ENCODE data around the gene NDFIP1. TPM values are rescaled to one million over a fixed set of nuclear protein-coding genes. Genes with fewer than 3 reads are reported as not detected.

Gene NDFIP1
- total RNA-seq, 1 experiment from 2014 or later: 37.8 TPM

DNA sequence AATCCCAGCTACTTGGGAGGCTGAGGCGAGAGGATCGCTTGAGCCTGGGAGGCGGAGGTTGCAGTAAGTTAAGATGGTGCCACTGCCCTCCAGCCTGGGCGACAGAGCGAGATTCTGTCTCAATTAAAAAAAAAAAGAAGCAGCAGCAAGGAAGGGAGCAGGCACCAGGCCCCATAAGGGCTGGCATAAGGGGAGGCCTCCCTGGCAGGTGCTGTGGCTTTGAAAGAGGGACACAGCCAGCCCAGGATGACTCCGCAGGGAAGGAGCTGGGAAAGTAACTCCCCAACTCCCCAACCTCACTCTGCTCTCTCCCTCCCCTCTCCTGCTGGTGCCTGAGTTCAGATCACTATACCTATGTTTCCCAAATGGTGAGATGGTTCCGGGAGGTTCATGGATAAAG, 70.1 kb downstream of the NDFIP1 start:
- H4K20me1 ChIP-seq (ENCODE audit: insufficient read depth): no peaks in the 10 kb centered on the region
- no peak overlapping the region for H3K4me3 ChIP-seq (replicated peaks in 1 of 2; ENCODE audit: low read depth in 1 of 2, low read length in 2 of 2)
- no peaks in the 10 kb centered on the region for H3K9me3 ChIP-seq (ENCODE audit: control insufficient read depth in 1 of 2, insufficient read depth in 1 of 2, low read depth in 1 of 2, low read length in 2 of 2)
- TF ChIP-seq POLR2A (IDR thresholded peaks at IDR 0.05; ENCODE audit: borderline replicate concordance, extremely low read depth, insufficient read depth, insufficient read length) (no peak), REST (IDR thresholded peaks at IDR 0.05; ENCODE audit: low read depth) (no peak), ZBTB33 (IDR thresholded peaks at IDR 0.05; ENCODE audit: extremely low read depth, insufficient replicate concordance, low read length) (no peak), SIN3A (IDR thresholded peaks at IDR 0.05; ENCODE audit: low read depth) (no peak), FOSL1 (IDR thresholded peaks at IDR 0.05; ENCODE audit: low read depth) (no peak), SRF (IDR thresholded peaks at IDR 0.05; ENCODE audit: low read depth) (no peak), EZH2phosphoT487 (IDR thresholded peaks at IDR 0.05; ENCODE audit: borderline replicate concordance) (no peak), CBX3 (IDR thresholded peaks at IDR 0.05; ENCODE audit: low read depth) (no peak), ZNF274 (IDR thresholded peaks at IDR 0.05; ENCODE audit: low read depth, low read length) (no peak), EGR1 (IDR thresholded peaks at IDR 0.05; ENCODE audit: low read depth) (no peak), SP1 (IDR thresholded peaks at IDR 0.05; ENCODE audit: low read depth) (no peak), EZH2 (IDR thresholded peaks at IDR 0.05) (no peak), YY1 (IDR thresholded peaks at IDR 0.05; ENCODE audit: extremely low read depth, insufficient replicate concordance, low read depth, low read length) (no peak), ZFX (IDR thresholded peaks at IDR 0.05) (no peak), POLR2AphosphoS5 (IDR thresholded peaks at IDR 0.05; ENCODE audit: low read depth, low read length) (no peak), ATF3 (IDR thresholded peaks at IDR 0.05) (no peak), CEBPB (IDR thresholded peaks at IDR 0.05; ENCODE audit: low read depth) (no peak)
- TF ChIP-seq, protein P1, sequence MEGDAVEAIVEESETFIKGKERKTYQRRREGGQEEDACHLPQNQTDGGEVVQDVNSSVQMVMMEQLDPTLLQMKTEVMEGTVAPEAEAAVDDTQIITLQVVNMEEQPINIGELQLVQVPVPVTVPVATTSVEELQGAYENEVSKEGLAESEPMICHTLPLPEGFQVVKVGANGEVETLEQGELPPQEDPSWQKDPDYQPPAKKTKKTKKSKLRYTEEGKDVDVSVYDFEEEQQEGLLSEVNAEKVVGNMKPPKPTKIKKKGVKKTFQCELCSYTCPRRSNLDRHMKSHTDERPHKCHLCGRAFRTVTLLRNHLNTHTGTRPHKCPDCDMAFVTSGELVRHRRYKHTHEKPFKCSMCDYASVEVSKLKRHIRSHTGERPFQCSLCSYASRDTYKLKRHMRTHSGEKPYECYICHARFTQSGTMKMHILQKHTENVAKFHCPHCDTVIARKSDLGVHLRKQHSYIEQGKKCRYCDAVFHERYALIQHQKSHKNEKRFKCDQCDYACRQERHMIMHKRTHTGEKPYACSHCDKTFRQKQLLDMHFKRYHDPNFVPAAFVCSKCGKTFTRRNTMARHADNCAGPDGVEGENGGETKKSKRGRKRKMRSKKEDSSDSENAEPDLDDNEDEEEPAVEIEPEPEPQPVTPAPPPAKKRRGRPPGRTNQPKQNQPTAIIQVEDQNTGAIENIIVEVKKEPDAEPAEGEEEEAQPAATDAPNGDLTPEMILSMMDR (IDR thresholded peaks at IDR 0.05 in 2 of 3, conservative IDR thresholded peaks at IDR 0.05 in 1 of 3; ENCODE audit: borderline replicate concordance in 1 of 3, insufficient read depth in 1 of 3, low read depth in 2 of 3, low read length in 2 of 3): no peak
- TF ChIP-seq, protein P2, sequence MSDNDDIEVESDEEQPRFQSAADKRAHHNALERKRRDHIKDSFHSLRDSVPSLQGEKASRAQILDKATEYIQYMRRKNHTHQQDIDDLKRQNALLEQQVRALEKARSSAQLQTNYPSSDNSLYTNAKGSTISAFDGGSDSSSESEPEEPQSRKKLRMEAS (IDR thresholded peaks at IDR 0.05): no peak
- intact Hi-C loops (cut with micrococcal nuclease): no loop called here
- ChIA-PET RAD21 (ENCODE audit: low non-redundant PET in 1 of 2, low total read pairs in 2 of 2, uncharacterized antibody in 2 of 2, unreplicated experiment in 2 of 2) (no interaction called here), CTCF (no interaction called here), POLR2A (no interaction called here)
- H3K4me1 ChIP-seq (ENCODE audit: control insufficient read depth in 1 of 2, insufficient read depth in 2 of 2, low read length in 2 of 2): no peaks in the 10 kb centered on the region; a peak in 1 of 4 replicates
- H2AFZ ChIP-seq (ENCODE audit: low read depth, low read length, poor library complexity, severe bottlenecking): no peak overlapping the region
- no peak for ATAC-seq
- no peak overlapping the region for H3K27ac ChIP-seq (ENCODE audit: low read depth, low read length)
- BruUV-seq (replicated peaks): no TSS peak
- H3K79me2 ChIP-seq (ENCODE audit: insufficient read depth, low read length): no peaks in the 10 kb centered on the region
- DNase-seq (ENCODE audit: low read depth, low spot score): no peak
- no peaks in the 10 kb centered on the region for H3K36me3 ChIP-seq (ENCODE audit: control insufficient read depth in 1 of 2, insufficient read depth in 2 of 2, low read length in 2 of 2)
- H3K9ac ChIP-seq (ENCODE audit: low read length): no peak overlapping the region
- no peaks in the 10 kb centered on the region for H3K27me3 ChIP-seq (ENCODE audit: insufficient read depth, low read length)
- H3K9me2 ChIP-seq (ENCODE audit: insufficient read depth): no peaks in the 10 kb centered on the region
- no peak overlapping the region for H3K4me2 ChIP-seq (ENCODE audit: low read length)

Measured in HCT116 (cell line).